GM15510 (cell line): Measurements from ENCODE around the gene COX19.
A peak's percentile ranks its signal among the peaks of the same experiment; 100 is the strongest.

Source experiments
- POLR2A ChIP-seq: IDR thresholded peaks from 3 replicates; pipeline ENCODE4 v1.6.1; 2011; ENCODE audit warnings: borderline replicate concordance; ENCODE audit not compliant: insufficient read length; ENCODE audit errors: extremely low read depth

The COX19 gene

DNA sequence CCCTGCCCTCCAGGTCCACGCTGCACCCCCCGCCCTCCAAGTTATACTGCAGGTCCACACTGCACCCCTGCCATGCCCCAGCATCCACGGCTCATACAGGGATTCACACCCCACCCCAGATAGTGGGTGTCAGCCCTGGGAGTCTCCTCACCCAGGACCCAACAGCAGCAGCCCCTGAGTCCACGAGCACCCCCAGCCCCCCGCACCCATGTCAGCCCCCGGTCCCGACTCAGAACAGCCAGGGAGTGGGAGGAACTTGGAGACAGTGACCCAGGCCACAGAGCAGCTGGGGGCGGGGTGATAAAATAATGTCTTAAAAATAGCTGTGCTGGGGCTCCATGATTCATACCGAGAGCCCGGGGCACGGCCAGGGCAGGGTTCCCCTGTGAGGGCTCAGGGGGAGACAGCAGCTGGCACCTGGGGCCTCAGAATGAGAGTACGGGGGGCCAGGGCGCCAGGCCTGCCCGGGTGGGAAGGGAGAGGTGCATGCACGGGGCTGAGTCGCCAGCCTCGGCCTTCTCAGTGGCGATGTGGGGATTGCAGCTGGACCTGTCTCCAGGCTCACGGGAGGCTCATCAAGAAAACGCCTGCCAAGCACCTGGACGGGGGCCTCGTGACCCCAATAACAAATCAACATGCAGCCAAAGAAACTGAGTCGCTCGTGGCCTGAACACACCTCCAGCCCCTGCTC is 50.7 kb downstream of the COX19 start:
- peak; percentile 18 for TF ChIP-seq POLR2A

GRCh38 chr7:923108-924041 is 52.0 kb downstream of the COX19 start:
- TF ChIP-seq POLR2A: peak; percentile 66

GRCh38 chr7:922334-923107 is 52.8 kb downstream of the COX19 start:
- TF ChIP-seq POLR2A: no peak

DNA sequence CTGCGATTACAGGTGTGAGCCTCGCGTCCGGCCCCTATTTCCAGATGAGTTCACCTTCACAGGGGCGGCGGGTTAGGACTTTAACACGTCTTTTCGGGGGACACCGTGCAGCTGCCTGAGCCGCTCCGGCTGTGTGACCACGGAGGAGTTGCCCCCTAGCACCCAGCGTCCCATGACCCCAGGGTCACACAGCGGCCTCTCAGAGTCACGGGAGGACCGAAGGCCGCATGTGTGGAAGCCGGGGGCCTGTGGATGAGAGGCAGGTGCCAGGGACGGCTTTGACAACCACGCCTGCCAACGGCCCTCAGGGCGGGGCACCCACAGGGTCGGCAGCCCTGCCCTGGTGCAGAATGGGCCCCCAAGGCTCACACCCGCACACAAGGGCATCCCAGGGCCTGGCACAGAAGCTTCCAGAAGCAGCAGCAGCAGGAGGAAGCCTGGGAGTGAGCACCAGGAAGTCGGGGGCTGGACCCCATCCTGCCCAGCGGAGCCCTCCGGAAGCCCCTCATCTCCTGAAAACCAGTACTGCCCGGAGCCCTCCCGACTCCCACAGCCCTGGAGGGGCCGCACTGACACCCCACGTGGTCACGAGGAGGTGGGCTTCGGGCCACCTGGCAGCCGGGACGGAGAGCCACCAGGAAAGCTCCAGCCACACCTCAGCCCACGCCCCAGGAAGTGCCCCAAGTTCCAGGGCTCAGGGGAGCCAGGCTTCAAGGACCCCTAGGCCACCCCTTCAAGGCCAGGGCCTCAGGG is 53.6 kb downstream of the COX19 start:
- TF ChIP-seq POLR2A: no peak

DNA sequence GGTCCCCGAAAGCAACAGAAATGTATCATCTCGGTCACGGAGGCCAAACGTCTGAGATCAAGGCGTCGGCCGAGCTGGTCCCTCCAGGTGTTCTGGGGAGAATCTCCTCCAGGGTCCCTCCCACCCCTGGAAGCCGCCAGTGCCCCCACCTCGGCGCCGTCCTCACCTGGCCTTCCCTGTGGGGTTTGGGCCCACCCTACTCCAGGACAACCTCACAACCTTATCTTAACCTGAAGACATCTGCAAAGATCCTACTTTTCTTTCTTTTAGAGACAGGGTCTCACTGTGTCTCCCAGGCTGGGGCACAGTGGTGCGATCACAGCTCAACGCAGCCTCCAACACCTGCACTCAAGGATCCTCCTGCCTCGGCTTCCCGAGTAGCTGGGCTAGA is 54.3 kb downstream of the COX19 start:
- TF ChIP-seq POLR2A: no peak

DNA sequence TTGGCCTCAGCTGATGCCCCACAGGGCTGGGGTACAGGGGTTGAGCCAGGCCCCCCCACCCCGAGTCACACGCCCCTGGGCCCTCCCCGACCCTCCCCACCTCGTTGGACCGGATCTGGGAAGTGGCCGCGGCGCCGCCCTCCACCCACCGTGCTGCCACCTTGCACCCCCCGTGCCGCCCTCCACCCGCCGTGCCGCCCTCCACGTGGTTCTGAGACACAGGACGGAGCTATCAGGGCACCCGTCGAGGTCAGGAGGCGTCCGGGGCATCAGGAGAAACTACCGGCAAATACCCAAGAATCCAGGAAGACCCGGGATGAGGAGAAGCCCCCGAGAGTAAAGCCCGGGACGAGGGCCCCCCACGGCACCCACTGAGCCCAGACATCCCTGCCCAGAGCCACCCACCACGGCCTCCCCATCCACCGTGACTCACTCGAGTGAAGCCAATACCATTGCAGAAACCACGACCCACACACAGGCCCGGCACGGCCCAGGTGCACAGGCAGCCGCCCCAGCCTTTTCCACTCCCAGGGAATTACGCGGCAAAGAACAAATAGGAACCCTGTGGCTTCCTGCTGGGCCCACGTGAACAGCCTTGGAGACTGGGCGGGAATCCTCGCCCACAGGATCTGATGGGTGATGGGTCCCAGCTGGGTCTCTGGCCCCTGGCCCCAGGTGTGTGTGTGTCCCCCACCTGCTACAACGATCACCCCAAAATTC is 54.8 kb downstream of the COX19 start:
- no peak for TF ChIP-seq POLR2A

GRCh38 chr7:919924-920341 is 55.4 kb downstream of the COX19 start:
- no peak for TF ChIP-seq POLR2A

- no peak for TF ChIP-seq POLR2A
Measured at GRCh38 chr7:919114-919442, 56.3 kb downstream of the COX19 start.

GRCh38 chr7:918441-919113 is 56.8 kb downstream of the COX19 start:
- TF ChIP-seq POLR2A: no peak

DNA sequence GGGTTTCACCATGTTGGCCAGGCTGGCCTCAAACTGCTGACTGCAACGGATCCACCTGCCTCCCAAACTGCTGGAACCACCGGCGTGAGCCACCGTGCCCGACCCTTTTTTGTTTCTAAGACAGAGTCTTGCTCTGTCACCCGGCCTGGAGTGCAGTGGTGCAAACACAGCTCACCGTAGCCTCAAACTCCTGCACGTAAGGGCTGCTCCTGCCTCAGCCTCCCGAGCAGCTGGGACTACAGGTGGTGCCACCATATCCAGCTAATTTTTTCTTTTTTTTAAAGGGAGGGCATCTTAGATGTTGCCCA is 57.3 kb downstream of the COX19 start:
- no peak for TF ChIP-seq POLR2A

GRCh38 chr7:917255-918117 is 57.9 kb downstream of the COX19 start:
- TF ChIP-seq POLR2A: no peak

GRCh38 chr7:916291-916941 is 58.9 kb downstream of the COX19 start:
- TF ChIP-seq POLR2A: no peak
